HFF-Myc (cell line): ENCODE results near the gene ARRB1.
"Not testable (repeated sequence)": the region's sequence is repeated elsewhere in the genome, so short reads cannot be mapped to it uniquely, and the experiment has no call there.

Source experiments
- DNase-seq: peaks from one replicate; pipeline ENCODE4 v3.0.0-alpha.2; 2011; ENCODE audit warnings: low read depth; ENCODE audit errors: extremely low read depth
- H3K4me3 ChIP-seq: replicated peaks from 2 replicates; pipeline ENCODE4 v1.5.1; 2011; ENCODE audit warnings: low read depth, mild to moderate bottlenecking, control low read depth, low read length
- CTCF ChIP-seq: IDR thresholded peaks from 2 replicates; pipeline ENCODE4 v1.5.1; 2012; ENCODE audit warnings: mild to moderate bottlenecking, low read depth, low read length, control low read depth; ENCODE audit errors: missing control alignments

ARRB1 gene

DNA sequence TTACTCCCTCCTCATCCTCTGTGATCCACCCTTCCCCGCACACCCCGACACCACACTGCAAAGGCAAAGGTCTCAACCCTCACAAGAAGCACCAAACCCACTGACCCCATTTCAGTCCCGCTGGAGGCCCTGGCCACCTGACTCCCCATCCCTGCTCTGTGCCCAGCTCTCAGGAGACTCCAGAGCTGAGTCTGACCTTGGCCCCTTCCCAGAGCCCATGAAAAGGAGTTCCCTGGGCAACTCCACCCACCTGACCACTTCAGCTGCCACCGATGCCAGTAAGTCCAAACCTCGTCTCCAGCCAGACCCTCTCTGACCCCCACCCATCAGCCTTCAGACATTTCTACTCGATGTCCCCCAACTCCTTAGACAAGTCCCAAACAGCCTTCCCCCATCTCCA lies 45.5 kb downstream of the ARRB1 start:
- DNase-seq: no peak
- H3K4me3 ChIP-seq: no peak overlapping the region
- TF ChIP-seq CTCF: no peak

GRCh38 chr11:75305452-75305851 lies 46.0 kb downstream of the ARRB1 start:
- DNase-seq: no peak
- H3K4me3 ChIP-seq: no peak overlapping the region
- no peak for TF ChIP-seq CTCF

DNA sequence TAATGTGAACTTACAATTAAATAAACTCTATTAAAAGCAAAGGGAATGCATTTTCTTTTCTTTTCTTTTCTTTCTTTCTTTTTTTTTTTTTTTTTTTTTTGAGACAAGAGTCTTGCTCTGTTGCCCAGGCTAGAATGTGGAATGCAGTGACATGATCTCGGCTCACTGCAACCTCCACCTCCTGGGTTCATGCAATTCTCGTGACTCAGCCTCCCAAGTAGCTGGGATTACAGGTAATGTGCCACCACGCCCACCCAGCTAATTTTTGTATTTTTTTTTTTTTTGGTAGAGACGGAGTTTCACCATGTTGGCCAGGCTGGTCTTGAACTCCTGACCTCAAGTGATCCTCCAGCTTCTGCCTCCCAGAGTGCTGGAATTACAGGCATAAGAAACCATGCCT lies 46.5 kb downstream of the ARRB1 start:
- H3K4me3 ChIP-seq, DNase-seq: not testable (repeated sequence)

GRCh38 chr11:75303544-75304224 lies 47.8 kb downstream of the ARRB1 start:
- DNase-seq: no peak
- no peak for TF ChIP-seq CTCF

DNA sequence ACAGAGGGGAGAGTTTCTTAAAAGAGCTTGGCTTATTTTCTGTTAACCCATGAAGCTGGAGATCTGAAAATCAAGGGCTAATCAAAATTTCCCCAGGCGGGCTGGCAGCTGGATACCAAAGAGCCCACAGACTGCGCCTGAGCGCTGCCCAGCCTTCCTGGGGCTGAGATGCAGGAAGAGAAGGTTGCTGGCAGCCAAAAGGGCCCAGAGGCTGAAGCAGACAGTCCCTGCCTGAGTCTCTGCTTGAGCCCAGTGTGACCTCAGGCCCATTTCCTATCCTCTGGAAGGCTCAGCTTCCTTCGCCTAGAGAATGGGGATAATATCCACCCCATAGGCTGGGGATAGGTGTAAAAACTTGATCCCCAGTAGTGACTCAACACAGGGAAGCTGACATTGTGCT lies 49.1 kb downstream of the ARRB1 start:
- H3K4me3 ChIP-seq: no peak overlapping the region
- DNase-seq: no peak
- TF ChIP-seq CTCF: no peak

More at GRCh38 chr11:75303544-75304224, 47.8 kb downstream of the ARRB1 start:
- H3K4me3 ChIP-seq: no peak overlapping the region

DNA sequence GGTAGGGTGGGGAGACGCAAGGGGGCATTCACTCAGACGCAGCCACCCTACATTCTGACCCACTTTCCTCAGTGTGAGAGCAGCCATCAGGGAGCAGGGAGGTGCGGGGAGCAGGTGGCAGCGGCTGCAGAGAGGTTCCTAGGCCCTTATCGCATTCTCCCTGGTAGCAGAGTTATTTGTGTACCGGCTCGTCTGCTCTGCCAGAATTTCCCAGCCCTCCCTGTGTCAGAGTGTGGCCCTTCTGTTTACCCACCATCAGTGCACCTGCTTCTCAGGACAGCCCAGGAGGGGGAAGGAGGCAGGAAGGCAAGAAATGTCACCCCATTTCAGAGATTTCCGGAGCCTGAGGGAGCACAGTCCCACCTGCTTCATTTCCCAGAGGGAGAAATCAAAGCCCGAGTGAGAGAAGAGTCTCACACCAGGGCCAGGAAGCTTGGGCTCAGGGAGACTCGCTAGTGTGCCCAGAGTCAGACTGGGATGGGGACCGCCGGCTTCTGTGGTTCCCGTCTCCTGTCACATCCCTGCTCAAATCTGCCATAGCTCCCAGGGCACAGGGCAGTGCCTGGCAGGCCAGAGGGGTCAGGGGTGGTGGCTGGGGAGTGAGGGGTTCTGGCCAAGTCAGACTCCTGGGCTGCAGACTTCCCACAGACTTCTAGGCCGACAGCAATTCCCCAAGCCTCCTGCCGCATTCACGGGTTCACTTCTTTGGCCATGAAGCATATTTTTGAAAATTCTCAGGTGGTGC lies 49.7 kb downstream of the ARRB1 start:
- no peak for TF ChIP-seq CTCF
- DNase-seq: no peak

GRCh38 chr11:75301131-75301530 lies 50.3 kb downstream of the ARRB1 start:
- no peak for TF ChIP-seq CTCF
- DNase-seq: no peak
- H3K4me3 ChIP-seq: no peak overlapping the region

More for the DNA sequence above, 49.7 kb downstream of the ARRB1 start:
- no peak overlapping the region for H3K4me3 ChIP-seq
